Tibial nerve (tissue), 3 donors: ENCODE data around the gene HYDIN.

Source experiments
- POLR2A ChIP-seq, 2 donors: fragments of 450-650 bp; IDR thresholded peaks; one replicate each; pipeline ENCODE4 v1.6.1; 2017; ENCODE audit warnings: antibody characterized with exemption in 2 of 2, mild to moderate bottlenecking in 2 of 2, moderate library complexity in 2 of 2
- TF ChIP-seq, protein P1 (sequence below), 5 experiments: fragments of 200-600 bp in 3 of 5; fragments of 450-650 bp in 2 of 5; sonication (generic) in 3 of 5; IDR thresholded peaks; one replicate each; pipeline ENCODE4 v1.5.1; 2016 to 2019; ENCODE audit warnings: antibody characterized with exemption in 5 of 5, mild to moderate bottlenecking in 3 of 5, moderate library complexity in 2 of 5

- no peak for TF ChIP-seq POLR2A (IDR thresholded peaks at IDR 0.05)
- TF ChIP-seq, protein P1, sequence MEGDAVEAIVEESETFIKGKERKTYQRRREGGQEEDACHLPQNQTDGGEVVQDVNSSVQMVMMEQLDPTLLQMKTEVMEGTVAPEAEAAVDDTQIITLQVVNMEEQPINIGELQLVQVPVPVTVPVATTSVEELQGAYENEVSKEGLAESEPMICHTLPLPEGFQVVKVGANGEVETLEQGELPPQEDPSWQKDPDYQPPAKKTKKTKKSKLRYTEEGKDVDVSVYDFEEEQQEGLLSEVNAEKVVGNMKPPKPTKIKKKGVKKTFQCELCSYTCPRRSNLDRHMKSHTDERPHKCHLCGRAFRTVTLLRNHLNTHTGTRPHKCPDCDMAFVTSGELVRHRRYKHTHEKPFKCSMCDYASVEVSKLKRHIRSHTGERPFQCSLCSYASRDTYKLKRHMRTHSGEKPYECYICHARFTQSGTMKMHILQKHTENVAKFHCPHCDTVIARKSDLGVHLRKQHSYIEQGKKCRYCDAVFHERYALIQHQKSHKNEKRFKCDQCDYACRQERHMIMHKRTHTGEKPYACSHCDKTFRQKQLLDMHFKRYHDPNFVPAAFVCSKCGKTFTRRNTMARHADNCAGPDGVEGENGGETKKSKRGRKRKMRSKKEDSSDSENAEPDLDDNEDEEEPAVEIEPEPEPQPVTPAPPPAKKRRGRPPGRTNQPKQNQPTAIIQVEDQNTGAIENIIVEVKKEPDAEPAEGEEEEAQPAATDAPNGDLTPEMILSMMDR (IDR thresholded peaks at IDR 0.05) = no peak
Measured at GRCh38 chr16:70764632-70765031, 465.9 kb downstream of the HYDIN start.
